ACC112 (cell line): ENCODE results near the gene POLR2L.

Source experiments
- H2AFZ ChIP-seq: fragments of 200-600 bp; sonication (generic); one replicate; pipeline ENCODE4 v1.6.0; 2017; ENCODE audit warnings: antibody characterized with exemption, low read length; ENCODE audit not compliant: unreplicated experiment
- H3K27ac ChIP-seq: fragments of 200-600 bp; sonication (generic); 2 replicates; pipeline ENCODE4 v1.5.1; 2014; ENCODE audit warnings: low read depth, mild to moderate bottlenecking, antibody characterized with exemption, low read length, moderate library complexity
- H3K27me3 ChIP-seq: fragments of 200-600 bp; sonication (generic); 2 replicates; pipeline ENCODE4 v1.6.1; 2014; ENCODE audit warnings: mild to moderate bottlenecking, antibody characterized with exemption, low read length, moderate library complexity, mixed read lengths; ENCODE audit not compliant: insufficient read depth
- H3K36me3 ChIP-seq: fragments of 200-600 bp; sonication (generic); 2 replicates; pipeline ENCODE4 v1.6.1; 2016; ENCODE audit warnings: mild to moderate bottlenecking, antibody characterized with exemption, low read length, moderate library complexity, mixed read lengths; ENCODE audit not compliant: insufficient read depth
- H3K4me1 ChIP-seq: fragments of 200-600 bp; sonication (generic); one replicate; pipeline ENCODE4 v1.6.1; 2016; ENCODE audit warnings: low read length, mixed read lengths; ENCODE audit not compliant: insufficient read depth, unreplicated experiment, control insufficient read depth
- H3K4me3 ChIP-seq: fragments of 200-600 bp; sonication (generic); 2 replicates; pipeline ENCODE4 v1.5.1; 2014; ENCODE audit warnings: mild to moderate bottlenecking, low read depth, low read length
- H3K79me2 ChIP-seq: fragments of 200-600 bp; sonication (generic); one replicate; pipeline ENCODE4 v1.6.0; 2016; ENCODE audit warnings: low read length; ENCODE audit not compliant: control insufficient read depth, unreplicated experiment, insufficient read depth

Gene POLR2L

DNA sequence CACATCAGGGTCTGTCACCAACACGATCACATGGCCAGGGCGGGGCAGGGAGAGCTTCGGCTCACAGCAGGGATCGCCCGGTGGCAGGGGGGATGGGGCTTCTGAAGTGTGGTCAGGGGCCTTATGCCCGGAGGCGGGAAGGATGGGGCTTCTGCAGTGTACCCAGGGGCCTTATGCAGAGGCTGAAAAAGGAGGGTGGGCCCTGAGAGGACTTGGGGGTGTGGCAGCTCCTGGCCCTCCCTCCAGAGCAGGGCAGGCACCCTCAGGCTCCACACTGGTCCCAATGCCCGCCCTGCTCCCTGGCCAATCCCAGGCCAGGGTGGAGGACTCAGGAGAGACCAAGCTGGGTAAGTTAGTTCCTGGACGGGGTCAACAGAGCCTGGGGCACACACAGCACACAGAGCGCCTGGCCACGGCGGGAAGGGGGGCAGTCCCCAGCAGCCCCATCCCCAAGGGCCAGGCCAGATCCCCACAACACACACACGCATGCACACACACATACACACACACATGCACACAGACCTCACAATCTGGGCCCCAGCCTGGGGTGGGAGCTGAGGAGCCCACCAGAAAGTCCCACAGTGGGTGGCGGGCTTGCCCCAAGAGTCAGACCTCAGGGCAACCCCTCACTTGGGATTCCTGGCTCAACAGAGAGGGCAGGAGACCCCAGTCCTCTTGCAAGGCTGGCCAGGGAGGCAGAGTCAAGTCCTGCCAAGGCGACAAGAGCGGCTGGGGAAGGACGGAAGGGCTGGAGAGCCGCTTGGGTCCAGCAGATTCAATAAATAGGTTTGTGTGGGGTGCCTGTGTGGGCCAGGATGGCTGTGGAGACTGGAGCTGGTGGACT is 51.4 kb downstream of the POLR2L start:
- H3K4me3 ChIP-seq, result no peak overlapping the region
- no peak overlapping the region for H2AFZ ChIP-seq
- H3K27me3 ChIP-seq, result no peaks in the 10 kb centered on the region
- no peaks in the 10 kb centered on the region for H3K36me3 ChIP-seq
- H3K27ac ChIP-seq, result no peak overlapping the region
- no peaks in the 10 kb centered on the region for H3K4me1 ChIP-seq
- H3K79me2 ChIP-seq, result peaks cover 6% of the 10 kb centered on the region

DNA sequence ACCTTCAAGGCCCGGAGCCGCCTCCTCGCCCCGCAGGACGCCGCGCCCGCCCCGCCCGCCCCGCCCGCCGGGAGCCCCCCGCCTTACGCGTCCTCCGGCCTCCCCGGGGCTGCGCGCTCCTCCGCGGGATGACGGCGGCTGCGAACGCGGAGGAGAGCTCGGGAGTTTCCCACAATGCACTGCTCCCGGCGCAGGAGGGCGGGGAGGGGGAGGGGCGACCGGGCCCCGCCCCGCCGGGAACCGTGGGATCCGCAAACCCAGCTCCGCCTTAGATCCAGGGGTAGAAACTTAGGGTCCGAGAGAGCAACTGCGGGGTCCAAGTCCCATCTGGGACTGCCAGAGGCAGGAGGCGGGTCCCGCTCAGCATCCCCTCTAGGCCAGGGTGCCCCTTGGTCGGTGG is 52.4 kb downstream of the POLR2L start, which contains the start of gene CEND1:
TSS of gene CEND1 (minus strand) at position 148 of the 400 bp plus-strand sequence. CDS start 1,514 bp downstream, outside the sequence.
- H3K36me3 ChIP-seq, result no peaks in the 10 kb centered on the region
- no peak within 1 kb of the TSS for H3K27ac ChIP-seq
- no peaks in the 10 kb centered on the region for H3K4me1 ChIP-seq
- no peaks in the 10 kb centered on the region for H3K27me3 ChIP-seq
- H2AFZ ChIP-seq, result no peak within 1 kb of the TSS
- peaks cover 2% of the 10 kb centered on the region for H3K79me2 ChIP-seq
- peak within 1 kb of the TSS; percentile 39; the same call in 1 of the 2 replicates for H3K4me3 ChIP-seq
